Endodermal cell (in vitro differentiated cells): ENCODE results near the gene ERC1. TPM values are rescaled to one million over a fixed set of nuclear protein-coding genes. Genes with fewer than 3 reads are reported as not detected.

Experiments used
- DNase-seq: peaks from one replicate; pipeline ENCODE4 v3.0.0-alpha.2; 2017
- H3K27ac ChIP-seq: 2 replicates; pipeline ENCODE4 v1.5.1; 2013; ENCODE audit warnings: mild to moderate bottlenecking, low read depth, low read length, moderate library complexity
- H3K27me3 ChIP-seq: 2 replicates; pipeline ENCODE4 v1.6.1; 2013; ENCODE audit warnings: mild to moderate bottlenecking, low read length, moderate library complexity; ENCODE audit not compliant: insufficient read depth, control insufficient read depth, poor library complexity, severe bottlenecking
- H3K36me3 ChIP-seq: 2 replicates; pipeline ENCODE4 v1.7.0; 2013; ENCODE audit warnings: mild to moderate bottlenecking, low read length, moderate library complexity; ENCODE audit not compliant: control insufficient read depth, insufficient read depth
- H3K4me1 ChIP-seq: one replicate; pipeline ENCODE4 v1.7.0; 2013; ENCODE audit warnings: low read length; ENCODE audit not compliant: control insufficient read depth, insufficient read depth
- H3K4me3 ChIP-seq: 2 replicates; pipeline ENCODE4 v1.5.1; 2013; ENCODE audit warnings: mild to moderate bottlenecking, low read length, moderate library complexity
- H3K9ac ChIP-seq: 2 replicates; pipeline ENCODE4 v1.6.1; 2013; ENCODE audit warnings: mild to moderate bottlenecking, low read length, moderate library complexity; ENCODE audit not compliant: poor library complexity, severe bottlenecking; ENCODE audit errors: extremely low read depth
- H3K9me3 ChIP-seq: 2 replicates; pipeline ENCODE4 v1.6.1; 2013; ENCODE audit warnings: mild to moderate bottlenecking, low read length, moderate library complexity; ENCODE audit not compliant: control insufficient read depth
- H3K27ac Mint-ChIP-seq: 2 replicates; pipeline ENCODE4 v1.8.0; 2020; ENCODE audit warnings: mixed read lengths
- H3K27me3 Mint-ChIP-seq: 2 replicates; pipeline ENCODE4 v1.8.0; 2021; ENCODE audit warnings: mild to moderate bottlenecking, mixed read lengths; ENCODE audit not compliant: insufficient read depth
- H3K36me3 Mint-ChIP-seq: 2 replicates; pipeline ENCODE4 v1.8.0; 2020; ENCODE audit warnings: low read depth, mixed read lengths
- H3K4me1 Mint-ChIP-seq: 2 replicates; pipeline ENCODE4 v1.8.0; 2020; ENCODE audit warnings: mixed read lengths
- H3K4me3 Mint-ChIP-seq: 2 replicates; pipeline ENCODE4 v1.8.0; 2020; ENCODE audit warnings: mild to moderate bottlenecking, moderate library complexity, mixed read lengths
- H3K9me3 Mint-ChIP-seq: 2 replicates; pipeline ENCODE4 v1.8.0; 2020; ENCODE audit warnings: mild to moderate bottlenecking, mixed read lengths
- CTCF ChIP-seq: fragments of 200-600 bp; sonication (generic); conservative IDR thresholded peaks from 2 replicates; pipeline ENCODE4 v1.5.0; 2021; ENCODE audit warnings: antibody characterized with exemption, mild to moderate bottlenecking
- WGBS, 2 experiments: methylation state at CpG; one replicate each; pipeline versions ENCODE4 v1.1.5 to v1.1.7; 2013; ENCODE audit warnings: missing lambda C conversion rate in 2 of 2, mixed read lengths in 1 of 2; ENCODE audit not compliant: insufficient coverage in 1 of 2, insufficient read length in 1 of 2; 5-methylcytosine and 5-hydroxymethylcytosine counted together
- total RNA-seq, 2 donors: library from RNA; stranded (reverse); fragmentation: NEBNext Ultra II Directional in 1 of 2; extraction: Animal tissue kit (Norgen Biotek cat#: 25700) in 1 of 2; gene quantifications; 2 replicates in 1 of 2; 3 replicates in 1 of 2; pipeline ENCODE4 v1.2.1, GENCODE V29; 2021

The ERC1 gene
- total RNA-seq, 2 donors from 2014 or later = 60.6 to 159 TPM

DNA sequence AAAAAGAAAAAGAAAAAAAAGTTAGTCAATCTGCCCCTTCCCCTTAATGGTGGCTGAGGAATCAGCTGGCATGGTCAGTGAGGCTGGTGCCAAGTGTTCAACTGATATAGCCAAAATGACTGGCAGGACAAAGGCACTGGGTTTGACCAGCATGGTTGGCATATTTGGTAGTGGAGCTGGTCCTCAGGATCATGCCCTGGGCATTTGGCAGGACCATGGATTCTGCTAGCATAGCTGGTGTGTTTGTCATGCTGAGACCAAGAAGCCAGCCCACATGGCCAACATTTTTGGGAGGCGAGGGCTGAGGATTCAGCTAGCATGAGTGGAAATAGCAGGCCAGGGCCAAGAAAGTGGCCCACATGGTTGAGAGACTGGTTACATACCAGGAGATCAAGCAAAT lies 466.9 kb downstream of the ERC1 start:
- H3K27me3 Mint-ChIP-seq = no peaks in the 10 kb centered on the region
- H3K4me3 Mint-ChIP-seq = no peak overlapping the region
- H3K36me3 ChIP-seq = no peaks in the 10 kb centered on the region
- H3K36me3 Mint-ChIP-seq = peaks cover 38% of the 10 kb centered on the region
- no peaks in the 10 kb centered on the region for H3K27me3 ChIP-seq
- no peak overlapping the region for H3K27ac ChIP-seq
- H3K9me3 Mint-ChIP-seq = peaks cover 20% of the 10 kb centered on the region
- H3K4me1 ChIP-seq = no peaks in the 10 kb centered on the region
- no peak overlapping the region for H3K4me3 ChIP-seq
- H3K9ac ChIP-seq = no peak overlapping the region
- peaks cover 11% of the 10 kb centered on the region for H3K9me3 ChIP-seq
- no peak for DNase-seq
- 92 to 100% methylated on average over 1 of the region's 1 CpG for WGBS, 2 experiments
- no peak for TF ChIP-seq CTCF
- no peaks in the 10 kb centered on the region for H3K4me1 Mint-ChIP-seq
- H3K27ac Mint-ChIP-seq = no peak overlapping the region

DNA sequence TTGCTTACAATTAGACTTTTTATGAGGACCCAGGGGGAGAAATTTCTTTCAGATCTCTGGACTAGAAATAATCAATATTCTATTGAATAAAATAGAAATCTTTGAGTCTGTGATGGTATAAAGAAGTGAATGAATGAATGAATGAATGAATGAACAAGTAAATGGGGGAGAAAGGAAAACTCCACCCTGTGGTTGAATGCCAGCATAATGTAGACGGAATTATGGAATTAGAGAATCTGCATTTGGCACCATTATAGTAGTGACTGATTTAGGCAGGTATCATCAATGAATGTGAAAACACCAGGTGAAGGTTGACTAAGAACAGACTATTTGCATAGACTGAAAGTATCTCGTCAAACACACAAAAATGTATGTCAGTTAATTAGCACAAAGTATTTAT lies 468.3 kb downstream of the ERC1 start:
- no peak for DNase-seq
- no peaks in the 10 kb centered on the region for H3K27me3 Mint-ChIP-seq
- H3K9me3 Mint-ChIP-seq = peaks cover 20% of the 10 kb centered on the region
- H3K9me3 ChIP-seq = peaks cover 11% of the 10 kb centered on the region
- no peaks in the 10 kb centered on the region for H3K4me1 ChIP-seq
- no peak overlapping the region for H3K27ac ChIP-seq
- no peak overlapping the region for H3K4me3 ChIP-seq
- TF ChIP-seq CTCF = no peak
- no peak overlapping the region for H3K9ac ChIP-seq
- peaks cover 41% of the 10 kb centered on the region for H3K36me3 Mint-ChIP-seq
- 90 to 100% methylated on average over 1 to 2 of the region's 2 CpGs for WGBS, 2 experiments
- H3K27ac Mint-ChIP-seq = no peak overlapping the region
- H3K27me3 ChIP-seq = no peaks in the 10 kb centered on the region
- no peaks in the 10 kb centered on the region for H3K4me1 Mint-ChIP-seq
- H3K4me3 Mint-ChIP-seq = no peak overlapping the region
- no peaks in the 10 kb centered on the region for H3K36me3 ChIP-seq

- Mint-ChIP-seq H3K36me3 (peaks cover 50% of the 10 kb centered on the region), H3K27ac (no peak overlapping the region), H3K9me3 (peaks cover 22% of the 10 kb centered on the region), H3K27me3 (no peaks in the 10 kb centered on the region), H3K4me3 (no peak overlapping the region), H3K4me1 (peaks cover 13% of the 10 kb centered on the region)
- Histone ChIP-seq H3K4me1 (peaks cover 9% of the 10 kb centered on the region), H3K27ac (peak overlapping the region; percentile 87), H3K9ac (no peak overlapping the region), H3K36me3 (no peaks in the 10 kb centered on the region), H3K4me3 (no peak overlapping the region), H3K9me3 (peaks cover 11% of the 10 kb centered on the region), H3K27me3 (no peaks in the 10 kb centered on the region)
- DNase-seq = no peak
- WGBS, 2 experiments = 90 to 95% methylated on average over 2 to 10 of the region's 10 CpGs
- no peak for TF ChIP-seq CTCF
Measured at GRCh38 chr12:1463073-1463905, 472.3 kb downstream of the ERC1 start.
